ENCODE results near the gene IGF2BP2.

DNA sequence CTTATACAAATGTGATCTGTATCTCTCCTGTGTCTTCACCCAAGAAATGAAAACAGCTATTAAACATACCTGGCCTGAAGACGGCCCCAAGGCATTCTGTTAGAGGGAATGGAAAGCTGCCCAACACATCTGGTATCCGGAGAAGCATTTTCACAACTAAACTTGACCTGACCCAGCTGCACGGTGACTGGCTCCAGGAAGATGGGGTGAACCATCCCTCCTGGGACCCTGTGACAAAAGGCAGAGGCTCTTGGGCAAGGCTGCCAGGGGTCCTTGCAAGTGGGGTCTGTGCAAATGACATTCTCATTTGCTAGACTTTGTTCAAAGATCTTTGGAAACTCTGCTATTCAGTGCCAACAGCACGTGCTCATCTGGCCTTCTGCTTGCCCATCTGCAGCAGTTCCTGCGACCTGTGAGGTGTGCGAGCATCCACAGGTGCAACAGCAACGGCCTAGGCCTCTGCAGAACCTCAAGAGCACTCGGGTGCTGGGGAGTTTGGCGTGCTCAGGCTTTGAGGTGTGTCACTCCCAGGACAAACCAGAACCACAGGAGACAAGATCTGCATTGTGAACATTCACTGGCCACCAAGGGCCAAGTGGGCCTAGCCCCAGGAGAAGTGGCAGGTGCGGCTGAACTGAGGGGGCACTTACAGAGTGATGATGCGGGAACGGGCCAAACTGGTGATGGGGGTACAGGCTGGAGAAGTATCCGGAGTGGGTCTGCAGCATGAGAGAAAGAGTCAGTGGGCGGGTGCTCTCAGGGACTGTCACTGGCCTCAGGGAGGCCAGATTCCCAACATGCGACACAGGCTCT lies 166.9 kb downstream of the IGF2BP2 start:
- TF ChIP-seq, protein P1, sequence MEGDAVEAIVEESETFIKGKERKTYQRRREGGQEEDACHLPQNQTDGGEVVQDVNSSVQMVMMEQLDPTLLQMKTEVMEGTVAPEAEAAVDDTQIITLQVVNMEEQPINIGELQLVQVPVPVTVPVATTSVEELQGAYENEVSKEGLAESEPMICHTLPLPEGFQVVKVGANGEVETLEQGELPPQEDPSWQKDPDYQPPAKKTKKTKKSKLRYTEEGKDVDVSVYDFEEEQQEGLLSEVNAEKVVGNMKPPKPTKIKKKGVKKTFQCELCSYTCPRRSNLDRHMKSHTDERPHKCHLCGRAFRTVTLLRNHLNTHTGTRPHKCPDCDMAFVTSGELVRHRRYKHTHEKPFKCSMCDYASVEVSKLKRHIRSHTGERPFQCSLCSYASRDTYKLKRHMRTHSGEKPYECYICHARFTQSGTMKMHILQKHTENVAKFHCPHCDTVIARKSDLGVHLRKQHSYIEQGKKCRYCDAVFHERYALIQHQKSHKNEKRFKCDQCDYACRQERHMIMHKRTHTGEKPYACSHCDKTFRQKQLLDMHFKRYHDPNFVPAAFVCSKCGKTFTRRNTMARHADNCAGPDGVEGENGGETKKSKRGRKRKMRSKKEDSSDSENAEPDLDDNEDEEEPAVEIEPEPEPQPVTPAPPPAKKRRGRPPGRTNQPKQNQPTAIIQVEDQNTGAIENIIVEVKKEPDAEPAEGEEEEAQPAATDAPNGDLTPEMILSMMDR (IDR thresholded peaks at IDR 0.05) = no peak
- TF ChIP-seq EZH2 (IDR thresholded peaks at IDR 0.05; ENCODE audit: borderline replicate concordance, insufficient read depth, low read depth, low read length, poor library complexity, severe bottlenecking) = no peak
